ENCODE results near the gene EIF4EBP2. TPM values are rescaled to one million over a fixed set of nuclear protein-coding genes. Genes with fewer than 3 reads are reported as not detected.

EIF4EBP2 gene
- total RNA-seq, 1 donor: 46.0 TPM

- no peak for TF ChIP-seq CTCF (IDR thresholded peaks at IDR 0.05; ENCODE audit: extremely low read depth, low read depth, low read length)
- H3K79me2 ChIP-seq (ENCODE audit: insufficient read depth, low read length): no peaks in the 10 kb centered on the region
- no peak overlapping the region for H3K27ac ChIP-seq (ENCODE audit: low read depth, low read length)
- DNase-seq (ENCODE audit: insufficient read length, low spot score, missing footprints): peak; percentile 64
- no peak overlapping the region for H2AFZ ChIP-seq (ENCODE audit: low read length)
- H4K20me1 ChIP-seq (ENCODE audit: insufficient read depth, low read length): no peaks in the 10 kb centered on the region
- no peaks in the 10 kb centered on the region for H3K9me3 ChIP-seq (ENCODE audit: low read depth, low read length)
- H3K4me2 ChIP-seq (ENCODE audit: insufficient read depth, low read length): no peak overlapping the region
- no peak overlapping the region for H3K4me3 ChIP-seq (ENCODE audit: insufficient read depth, low read length)
- H3K36me3 ChIP-seq (ENCODE audit: insufficient read depth, low read length): no peaks in the 10 kb centered on the region
- H3K4me1 ChIP-seq (ENCODE audit: insufficient read depth, low read length): no peaks in the 10 kb centered on the region
- peaks cover 16% of the 10 kb centered on the region for H3K27me3 ChIP-seq (ENCODE audit: insufficient read depth, low read length)
Observed at GRCh38 chr10:70465278-70465677, 61.3 kb downstream of the EIF4EBP2 start.

- no peak overlapping the region for H3K4me3 ChIP-seq (ENCODE audit: insufficient read depth, low read length)
- TF ChIP-seq CTCF (IDR thresholded peaks at IDR 0.05; ENCODE audit: extremely low read depth, low read depth, low read length): no peak
- no peaks in the 10 kb centered on the region for H3K4me1 ChIP-seq (ENCODE audit: insufficient read depth, low read length)
- H3K36me3 ChIP-seq (ENCODE audit: insufficient read depth, low read length): no peaks in the 10 kb centered on the region
- H4K20me1 ChIP-seq (ENCODE audit: insufficient read depth, low read length): no peaks in the 10 kb centered on the region
- no peaks in the 10 kb centered on the region for H3K9me3 ChIP-seq (ENCODE audit: low read depth, low read length)
- no peak overlapping the region for H3K4me2 ChIP-seq (ENCODE audit: insufficient read depth, low read length)
- DNase-seq (ENCODE audit: insufficient read length, low spot score, missing footprints): no peak
- H2AFZ ChIP-seq (ENCODE audit: low read length): no peak overlapping the region
- H3K27ac ChIP-seq (ENCODE audit: low read depth, low read length): no peak overlapping the region
- no peaks in the 10 kb centered on the region for H3K79me2 ChIP-seq (ENCODE audit: insufficient read depth, low read length)
- H3K27me3 ChIP-seq (ENCODE audit: insufficient read depth, low read length): peaks cover 16% of the 10 kb centered on the region
Observed at GRCh38 chr10:70465832-70466231, 61.9 kb downstream of the EIF4EBP2 start.

- H3K9me3 ChIP-seq (ENCODE audit: low read depth, low read length): no peaks in the 10 kb centered on the region
- H3K27me3 ChIP-seq (ENCODE audit: insufficient read depth, low read length): peaks cover 21% of the 10 kb centered on the region
Observed at GRCh38 chr10:70466951-70467350, 63.0 kb downstream of the EIF4EBP2 start.

More at GRCh38 chr10:70466951-70467350, 63.0 kb downstream of the EIF4EBP2 start:
- Histone ChIP-seq H4K20me1 (ENCODE audit: insufficient read depth, low read length) (no peaks in the 10 kb centered on the region), H3K79me2 (ENCODE audit: insufficient read depth, low read length) (no peaks in the 10 kb centered on the region), H3K27ac (ENCODE audit: low read depth, low read length) (no peak overlapping the region), H3K4me2 (ENCODE audit: insufficient read depth, low read length) (no peak overlapping the region), H3K4me1 (ENCODE audit: insufficient read depth, low read length) (no peaks in the 10 kb centered on the region), H3K36me3 (ENCODE audit: insufficient read depth, low read length) (no peaks in the 10 kb centered on the region), H3K4me3 (ENCODE audit: insufficient read depth, low read length) (no peak overlapping the region), H2AFZ (ENCODE audit: low read length) (no peak overlapping the region)
- no peak for TF ChIP-seq CTCF (IDR thresholded peaks at IDR 0.05; ENCODE audit: extremely low read depth, low read depth, low read length)
- DNase-seq (ENCODE audit: insufficient read length, low spot score, missing footprints): no peak

All from osteoblast (primary cell).